SU-DHL-6 (cell line): ENCODE results near the gene ASAP2.

Source experiments
- H2AFZ ChIP-seq: fragments of 200-600 bp; sonication (generic); 2 replicates; pipeline ENCODE4 v1.6.1; 2014; ENCODE audit warnings: low read depth, mild to moderate bottlenecking, moderate library complexity, mixed read lengths, antibody characterized with exemption, low read length; ENCODE audit not compliant: severe bottlenecking
- H3F3A ChIP-seq: fragments of 200-600 bp; shearing (Covaris generic); 2 replicates; pipeline ENCODE4 v1.6.0; 2016; ENCODE audit warnings: antibody characterized with exemption, mild to moderate bottlenecking; ENCODE audit not compliant: insufficient read depth
- H3K27ac ChIP-seq: fragments of 200-600 bp; sonication (generic); 2 replicates; pipeline ENCODE4 v1.5.1; 2016; ENCODE audit warnings: low read depth, mild to moderate bottlenecking, low read length, moderate library complexity, mixed read lengths
- H3K27me3 ChIP-seq: fragments of 200-600 bp; sonication (generic), shearing (Covaris generic); 2 replicates; pipeline ENCODE4 v1.6.0; 2014; ENCODE audit warnings: mild to moderate bottlenecking, low read length
- H3K36me3 ChIP-seq: fragments of 200-600 bp; sonication (generic); 2 replicates; pipeline ENCODE4 v1.6.1; 2014; ENCODE audit warnings: mild to moderate bottlenecking, low read length, mixed read lengths
- H3K4me2 ChIP-seq: fragments of 300-600, 200-600 bp; shearing (Covaris generic), sonication (generic); 2 replicates; pipeline ENCODE4 v1.6.0; 2014; ENCODE audit warnings: low read length, low read depth, mild to moderate bottlenecking; ENCODE audit not compliant: poor library complexity, severe bottlenecking
- H3K4me3 ChIP-seq: fragments of 200-600 bp; sonication (generic); 2 replicates; pipeline ENCODE4 v1.5.1; 2014; ENCODE audit warnings: antibody characterized with exemption, low read length, mild to moderate bottlenecking, mixed read lengths; ENCODE audit not compliant: insufficient read depth, poor library complexity, severe bottlenecking
- H3K79me2 ChIP-seq: fragments of 200-600 bp; sonication (generic); 2 replicates; pipeline ENCODE4 v1.6.1; 2014; ENCODE audit warnings: mild to moderate bottlenecking, low read length, moderate library complexity; ENCODE audit not compliant: insufficient read depth
- H3K9ac ChIP-seq: fragments of 200-600 bp; sonication (generic); 2 replicates; pipeline ENCODE4 v1.7.0; 2014; ENCODE audit warnings: mild to moderate bottlenecking, low read length
- H3K9me2 ChIP-seq: fragments of 200-600 bp; sonication (generic); replicated peaks from 2 replicates; pipeline ENCODE4 v1.6.1; 2014; ENCODE audit warnings: low read length; ENCODE audit not compliant: insufficient read depth
- H3K9me3 ChIP-seq: fragments of 200-600 bp; sonication (generic); 2 replicates; pipeline ENCODE4 v1.6.1; 2014; ENCODE audit warnings: low read length, mixed read lengths; ENCODE audit not compliant: insufficient read depth
- H4K20me1 ChIP-seq: fragments of 200-600 bp; sonication (generic); 2 replicates; pipeline ENCODE4 v1.6.1; 2014; ENCODE audit warnings: low read depth, mild to moderate bottlenecking, antibody characterized with exemption, low read length, moderate library complexity, mixed read lengths
- EZH2phosphoT487 ChIP-seq: fragments of 200-600 bp; sonication (generic), shearing (Covaris generic); conservative IDR thresholded peaks from 2 replicates; pipeline ENCODE4 v1.6.1; 2018; ENCODE audit warnings: mild to moderate bottlenecking, antibody characterized with exemption, low read length, moderate library complexity, mixed read lengths
- TF ChIP-seq, protein P1 (sequence below): fragments of 200-600 bp; sonication (generic); IDR thresholded peaks from one replicate; pipeline ENCODE4 v1.5.1; 2017; ENCODE audit warnings: antibody characterized with exemption, mild to moderate bottlenecking, low read length, moderate library complexity; ENCODE audit not compliant: insufficient read depth, poor library complexity, severe bottlenecking

Gene ASAP2

DNA sequence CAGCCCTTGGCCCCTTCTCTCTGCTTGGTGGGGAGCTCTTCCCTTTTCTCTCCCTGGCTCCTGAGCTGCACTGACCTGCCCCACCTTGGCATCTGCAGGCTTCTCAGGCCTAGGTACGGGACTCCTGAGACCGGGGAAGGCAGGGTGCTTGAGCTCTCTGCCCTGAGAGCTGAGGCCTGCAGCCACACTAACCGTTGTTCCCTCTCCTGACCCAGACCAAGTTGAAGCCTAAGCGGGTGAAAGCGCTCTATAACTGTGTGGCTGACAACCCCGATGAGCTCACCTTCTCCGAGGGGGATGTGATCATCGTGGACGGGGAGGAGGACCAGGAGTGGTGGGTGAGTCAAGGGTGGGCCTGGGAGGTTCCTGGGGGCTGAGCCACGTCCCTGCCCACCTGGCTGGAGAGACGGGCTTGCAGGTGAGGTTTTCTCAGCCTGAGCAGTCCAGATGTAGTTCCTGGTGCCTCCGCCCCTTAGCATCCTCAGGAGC lies 194.5 kb downstream of the ASAP2 start:
- Histone ChIP-seq H3K27me3 (no peaks in the 10 kb centered on the region), H3K79me2 (no peaks in the 10 kb centered on the region), H4K20me1 (no peaks in the 10 kb centered on the region), H3F3A (no peaks in the 10 kb centered on the region), H3K9ac (no peak overlapping the region), H2AFZ (no peak overlapping the region), H3K4me2 (no peak overlapping the region), H3K9me2 (no peaks in the 10 kb centered on the region), H3K4me3 (no peak overlapping the region), H3K9me3 (no peaks in the 10 kb centered on the region), H3K27ac (no peak overlapping the region), H3K36me3 (no peaks in the 10 kb centered on the region)
- no peak for TF ChIP-seq EZH2phosphoT487
- TF ChIP-seq, protein P1, sequence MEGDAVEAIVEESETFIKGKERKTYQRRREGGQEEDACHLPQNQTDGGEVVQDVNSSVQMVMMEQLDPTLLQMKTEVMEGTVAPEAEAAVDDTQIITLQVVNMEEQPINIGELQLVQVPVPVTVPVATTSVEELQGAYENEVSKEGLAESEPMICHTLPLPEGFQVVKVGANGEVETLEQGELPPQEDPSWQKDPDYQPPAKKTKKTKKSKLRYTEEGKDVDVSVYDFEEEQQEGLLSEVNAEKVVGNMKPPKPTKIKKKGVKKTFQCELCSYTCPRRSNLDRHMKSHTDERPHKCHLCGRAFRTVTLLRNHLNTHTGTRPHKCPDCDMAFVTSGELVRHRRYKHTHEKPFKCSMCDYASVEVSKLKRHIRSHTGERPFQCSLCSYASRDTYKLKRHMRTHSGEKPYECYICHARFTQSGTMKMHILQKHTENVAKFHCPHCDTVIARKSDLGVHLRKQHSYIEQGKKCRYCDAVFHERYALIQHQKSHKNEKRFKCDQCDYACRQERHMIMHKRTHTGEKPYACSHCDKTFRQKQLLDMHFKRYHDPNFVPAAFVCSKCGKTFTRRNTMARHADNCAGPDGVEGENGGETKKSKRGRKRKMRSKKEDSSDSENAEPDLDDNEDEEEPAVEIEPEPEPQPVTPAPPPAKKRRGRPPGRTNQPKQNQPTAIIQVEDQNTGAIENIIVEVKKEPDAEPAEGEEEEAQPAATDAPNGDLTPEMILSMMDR, result no peak

DNA sequence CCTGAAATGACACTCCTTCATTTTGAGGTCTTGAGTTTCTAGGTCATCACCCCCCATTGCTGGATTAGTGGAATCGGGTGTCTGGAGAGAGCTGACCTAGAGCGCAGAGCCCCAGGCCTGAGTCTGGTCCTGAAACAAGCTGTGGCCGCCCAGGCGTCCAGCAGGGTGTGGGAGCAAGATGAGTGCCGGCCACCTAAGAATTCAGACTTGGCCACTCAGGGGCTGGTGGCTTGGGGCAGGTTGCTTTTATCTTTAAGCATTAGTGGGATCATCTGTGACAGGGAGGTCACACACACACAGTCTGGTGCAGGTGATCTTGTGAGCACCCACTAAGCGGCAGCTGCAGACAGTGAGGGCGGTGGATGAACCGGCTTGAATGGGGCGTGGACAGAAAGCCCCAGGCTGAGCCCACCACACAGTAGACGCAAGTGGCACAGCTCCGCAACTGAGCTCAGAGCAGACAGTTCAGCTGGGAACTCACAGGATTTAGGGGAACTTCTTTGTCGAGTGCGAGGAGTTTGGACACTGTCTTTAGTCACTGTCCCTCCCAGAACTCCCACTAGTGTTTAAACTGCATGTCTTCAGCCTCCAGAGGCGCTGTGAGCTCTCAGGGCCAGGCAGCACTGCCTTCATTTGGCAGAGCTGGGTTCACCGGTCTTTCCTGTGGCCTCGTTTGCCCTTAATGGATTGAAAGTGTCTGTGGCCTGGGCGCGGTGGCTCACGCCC lies 195.2 kb downstream of the ASAP2 start:
- Histone ChIP-seq H3K27ac (no peak overlapping the region), H2AFZ (no peak overlapping the region), H3K4me3 (no peak overlapping the region), H3K36me3 (no peaks in the 10 kb centered on the region), H4K20me1 (no peaks in the 10 kb centered on the region), H3K79me2 (no peaks in the 10 kb centered on the region), H3F3A (no peaks in the 10 kb centered on the region), H3K9me3 (no peaks in the 10 kb centered on the region), H3K9ac (no peak overlapping the region), H3K27me3 (no peaks in the 10 kb centered on the region), H3K4me2 (no peak overlapping the region), H3K9me2 (no peaks in the 10 kb centered on the region)
- no peak for TF ChIP-seq EZH2phosphoT487
- TF ChIP-seq, protein P1, result no peak

DNA sequence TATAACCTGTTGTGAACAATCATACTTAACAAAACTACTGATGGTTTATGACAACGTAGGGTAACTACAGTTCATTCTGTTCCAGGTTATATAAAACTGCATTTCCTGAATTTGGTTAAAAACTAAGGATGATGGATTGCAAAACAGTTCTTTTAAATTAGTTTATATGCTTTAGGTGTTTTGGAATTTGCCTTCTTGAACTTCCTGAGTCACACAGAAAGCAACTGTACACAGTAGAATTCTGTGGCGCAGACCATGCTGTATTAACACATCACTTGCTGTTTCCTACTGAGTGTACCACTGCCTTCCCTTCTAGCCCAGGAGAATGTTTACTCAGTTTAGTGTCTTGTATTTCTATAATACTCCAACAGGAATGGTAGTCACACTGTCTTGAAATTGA lies 197.3 kb downstream of the ASAP2 start:
- H3K9me2 ChIP-seq, result no peaks in the 10 kb centered on the region
- no peaks in the 10 kb centered on the region for H3K9me3 ChIP-seq
- H3K4me2 ChIP-seq, result no peak overlapping the region
- H3K36me3 ChIP-seq, result no peaks in the 10 kb centered on the region
- TF ChIP-seq EZH2phosphoT487, result no peak
- TF ChIP-seq, protein P1, result no peak
- no peak overlapping the region for H3K27ac ChIP-seq
- no peaks in the 10 kb centered on the region for H4K20me1 ChIP-seq
- no peaks in the 10 kb centered on the region for H3K27me3 ChIP-seq
- no peaks in the 10 kb centered on the region for H3K79me2 ChIP-seq
- no peaks in the 10 kb centered on the region for H3F3A ChIP-seq
- no peak overlapping the region for H3K9ac ChIP-seq
- no peak overlapping the region for H2AFZ ChIP-seq
- H3K4me3 ChIP-seq, result no peak overlapping the region
